ENCODE measurements around the gene GMPPB.

Gene GMPPB

GRCh38 chr3:49724586-49724985 lies 835 bp upstream of the GMPPB start:
- no peaks in the 10 kb centered on the region for H3K27me3 Mint-ChIP-seq
- H3K4me1 Mint-ChIP-seq (ENCODE audit: low read depth in 2 of 2), result peaks cover 22 to 27% of the 10 kb centered on the region in 2 donors
- H3K9me3 Mint-ChIP-seq, result no peaks in the 10 kb centered on the region
- peak overlapping the region; percentile 95 to 99 for H3K27ac Mint-ChIP-seq
- H3K4me3 Mint-ChIP-seq, result peak overlapping the region; percentile 89 to 96
- peaks cover 44% of the 10 kb centered on the region for H3K36me3 Mint-ChIP-seq (ENCODE audit: insufficient read depth)
- ATAC-seq (replicated peaks), result peak; percentile 18
- DNase-seq, result peak; percentile 20 to 30 (median 24)

DNA sequence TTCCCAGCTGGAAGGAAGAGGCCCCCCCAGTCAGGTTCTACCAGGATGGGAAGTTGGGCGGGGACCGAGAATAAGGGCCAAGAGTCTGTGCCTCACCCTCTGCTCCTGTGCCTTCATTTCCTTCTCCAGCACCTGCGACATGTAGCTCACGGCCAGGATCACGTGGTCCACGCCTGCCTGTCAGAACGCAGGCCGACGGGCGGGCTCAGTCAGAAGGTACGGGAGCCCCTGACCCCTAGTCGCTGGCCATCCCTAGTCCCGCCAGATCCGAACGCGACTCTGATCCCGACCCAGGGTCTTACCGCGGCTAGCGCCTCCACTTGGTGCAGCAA lies 489 bp downstream of the GMPPB start:
- Mint-ChIP-seq H3K9me3 (no peaks in the 10 kb centered on the region), H3K4me1 (ENCODE audit: low read depth in 2 of 2) (peaks cover 32 to 38% of the 10 kb centered on the region in 2 donors), H3K36me3 (ENCODE audit: insufficient read depth) (peaks cover 56% of the 10 kb centered on the region), H3K27ac (peak overlapping the region; percentile 95 to 99), H3K4me3 (peak overlapping the region; percentile 89 to 96), H3K27me3 (no peaks in the 10 kb centered on the region)
- ATAC-seq (replicated peaks) (peak; percentile 13), DNase-seq (peak; percentile 37 to 43 (median 42))

GRCh38 chr3:49722896-49723295 lies 855 bp downstream of the GMPPB start:
- H3K9me3 Mint-ChIP-seq, result no peaks in the 10 kb centered on the region
- peaks cover 56% of the 10 kb centered on the region for H3K36me3 Mint-ChIP-seq (ENCODE audit: insufficient read depth)
- peak overlapping the region; percentile 89 to 96 for H3K4me3 Mint-ChIP-seq
- no peaks in the 10 kb centered on the region for H3K27me3 Mint-ChIP-seq
- ATAC-seq (replicated peaks) (no peak), DNase-seq (no peak)
- peak overlapping the region; percentile 95 to 99 for H3K27ac Mint-ChIP-seq
- peaks cover 32 to 38% of the 10 kb centered on the region in 2 donors for H3K4me1 Mint-ChIP-seq (ENCODE audit: low read depth in 2 of 2)

DNA sequence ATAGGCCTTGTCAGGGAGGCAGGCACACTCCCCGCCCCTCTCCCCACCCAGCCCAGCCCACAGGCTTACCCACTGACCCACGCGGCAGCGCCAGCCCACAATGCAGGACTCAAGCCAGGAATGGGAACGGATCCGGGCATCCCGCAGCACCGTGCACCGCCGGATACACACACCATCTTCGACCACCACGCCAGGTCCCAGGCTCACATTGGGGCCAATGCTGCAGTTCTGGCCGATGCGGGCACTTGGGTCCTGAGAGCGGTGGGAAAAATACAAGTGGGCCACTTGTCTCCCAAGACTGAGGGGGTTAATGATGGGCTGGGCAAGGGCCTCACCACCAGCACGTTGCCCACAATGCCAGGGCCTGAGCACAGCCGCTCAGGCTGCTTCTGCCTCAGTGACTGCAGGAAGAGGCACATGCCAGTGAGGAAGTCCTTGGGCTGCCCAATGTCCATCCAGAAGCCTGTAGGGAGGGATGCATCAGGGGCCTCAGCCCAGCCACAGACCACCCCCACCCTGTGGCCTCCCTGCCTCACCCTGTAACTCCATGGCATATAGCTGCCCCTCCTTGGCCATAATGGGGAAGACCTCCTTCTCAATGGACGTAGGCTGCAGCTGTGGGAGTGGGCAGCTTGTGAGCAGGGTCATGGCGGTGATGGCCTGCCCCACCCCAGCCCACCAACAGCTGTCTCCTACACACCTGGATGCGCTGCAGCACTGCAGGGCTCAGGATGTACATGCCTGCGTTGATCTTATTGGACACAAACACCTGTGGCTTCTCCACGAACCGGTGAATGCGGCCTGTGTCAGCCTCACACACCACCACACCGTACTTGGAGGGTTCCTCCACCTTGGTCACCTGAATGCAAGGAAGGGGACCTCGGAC lies 1.6 kb downstream of the GMPPB start:
- ATAC-seq (replicated peaks) (no peak), DNase-seq (no peak)
- H3K9me3 Mint-ChIP-seq, result no peaks in the 10 kb centered on the region
- no peaks in the 10 kb centered on the region for H3K27me3 Mint-ChIP-seq
- peak overlapping the region; percentile 89 to 96 for H3K4me3 Mint-ChIP-seq
- peaks cover 56% of the 10 kb centered on the region for H3K36me3 Mint-ChIP-seq (ENCODE audit: insufficient read depth)
- H3K4me1 Mint-ChIP-seq (ENCODE audit: low read depth in 2 of 2), result peaks cover 32 to 38% of the 10 kb centered on the region in 2 donors
- H3K27ac Mint-ChIP-seq, result peak overlapping the region; percentile 95 to 99

- H3K36me3 Mint-ChIP-seq (ENCODE audit: insufficient read depth), result peaks cover 56% of the 10 kb centered on the region
- DNase-seq (no peak), ATAC-seq (replicated peaks) (no peak)
- peaks cover 32 to 38% of the 10 kb centered on the region in 2 donors for H3K4me1 Mint-ChIP-seq (ENCODE audit: low read depth in 2 of 2)
- no peaks in the 10 kb centered on the region for H3K9me3 Mint-ChIP-seq
- H3K27ac Mint-ChIP-seq, result peak overlapping the region in 1 of 2 donors; percentile 99
- no peaks in the 10 kb centered on the region for H3K27me3 Mint-ChIP-seq
- peak overlapping the region in 1 of 2 donors; percentile 31 for H3K4me3 Mint-ChIP-seq
Measured at GRCh38 chr3:49721596-49721895, 2.2 kb downstream of the GMPPB start.

- Mint-ChIP-seq H3K27ac (no peak overlapping the region), H3K27me3 (no peaks in the 10 kb centered on the region), H3K9me3 (no peaks in the 10 kb centered on the region), H3K36me3 (ENCODE audit: insufficient read depth) (peaks cover 56% of the 10 kb centered on the region), H3K4me1 (ENCODE audit: low read depth in 2 of 2) (peaks cover 32 to 38% of the 10 kb centered on the region in 2 donors), H3K4me3 (peak overlapping the region; percentile 15 to 31)
- no peak for ATAC-seq (replicated peaks)
- DNase-seq, result no peak
Measured at GRCh38 chr3:49720855-49721595, 2.7 kb downstream of the GMPPB start.

GRCh38 chr3:49719214-49719884 lies 4.4 kb downstream of the GMPPB start, which contains the start of gene AMIGO3:
Gene AMIGO3 (minus strand): TSS chr3:49719684. CDS start chr3:49719465, 219 bp downstream.
- no peaks in the 10 kb centered on the region for H3K27me3 Mint-ChIP-seq
- peak within 1 kb of the TSS; percentile 89 to 93 for H3K27ac Mint-ChIP-seq
- DNase-seq, result peak; percentile 87 to 91 (median 91)
- peaks cover 27 to 38% of the 10 kb centered on the region in 2 donors for H3K4me1 Mint-ChIP-seq (ENCODE audit: low read depth in 2 of 2)
- no peaks in the 10 kb centered on the region for H3K9me3 Mint-ChIP-seq
- ATAC-seq (replicated peaks), result peak; percentile 71
- peak within 1 kb of the TSS; percentile 87 to 95 for H3K4me3 Mint-ChIP-seq
- H3K36me3 Mint-ChIP-seq (ENCODE audit: insufficient read depth), result peaks cover 55% of the 10 kb centered on the region

DNA sequence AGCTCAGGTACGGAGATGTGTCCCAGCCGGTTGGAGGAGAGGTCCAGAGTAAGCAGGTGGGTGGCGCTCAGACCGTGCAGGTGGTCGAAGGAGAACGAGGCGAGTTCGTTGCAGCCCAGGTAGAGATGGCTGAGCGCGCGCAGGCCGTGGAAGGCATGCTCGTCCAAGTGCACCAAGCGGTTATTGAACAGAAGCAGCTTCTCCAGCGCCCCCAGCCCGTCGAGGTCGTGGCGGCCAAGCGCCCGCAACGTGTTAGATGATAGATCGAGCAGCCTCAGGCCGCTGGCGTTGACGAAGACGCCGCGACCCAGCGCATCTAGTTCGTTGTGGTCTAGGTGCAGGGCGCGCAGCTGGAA lies 4.9 kb downstream of the GMPPB start:
- ATAC-seq (replicated peaks) (no peak), DNase-seq (no peak)
- H3K9me3 Mint-ChIP-seq, result no peaks in the 10 kb centered on the region
- H3K4me3 Mint-ChIP-seq, result peak overlapping the region; percentile 87 to 95
- H3K36me3 Mint-ChIP-seq (ENCODE audit: insufficient read depth), result peaks cover 50% of the 10 kb centered on the region
- no peaks in the 10 kb centered on the region for H3K27me3 Mint-ChIP-seq
- peak overlapping the region in 1 of 2 donors; percentile 89 for H3K27ac Mint-ChIP-seq
- H3K4me1 Mint-ChIP-seq (ENCODE audit: low read depth in 2 of 2), result peaks cover 24 to 37% of the 10 kb centered on the region in 2 donors

- DNase-seq, result no peak
- peaks cover 44% of the 10 kb centered on the region for H3K36me3 Mint-ChIP-seq (ENCODE audit: insufficient read depth)
- H3K27me3 Mint-ChIP-seq, result no peaks in the 10 kb centered on the region
- peak overlapping the region in 1 of 2 donors; percentile 89 for H3K27ac Mint-ChIP-seq
- H3K9me3 Mint-ChIP-seq, result no peaks in the 10 kb centered on the region
- no peak for ATAC-seq (replicated peaks)
- H3K4me1 Mint-ChIP-seq (ENCODE audit: low read depth in 2 of 2), result peaks cover 22 to 37% of the 10 kb centered on the region in 2 donors
- H3K4me3 Mint-ChIP-seq, result peak overlapping the region; percentile 87 to 95
Measured at GRCh38 chr3:49717959-49718857, 5.5 kb downstream of the GMPPB start.

DNA sequence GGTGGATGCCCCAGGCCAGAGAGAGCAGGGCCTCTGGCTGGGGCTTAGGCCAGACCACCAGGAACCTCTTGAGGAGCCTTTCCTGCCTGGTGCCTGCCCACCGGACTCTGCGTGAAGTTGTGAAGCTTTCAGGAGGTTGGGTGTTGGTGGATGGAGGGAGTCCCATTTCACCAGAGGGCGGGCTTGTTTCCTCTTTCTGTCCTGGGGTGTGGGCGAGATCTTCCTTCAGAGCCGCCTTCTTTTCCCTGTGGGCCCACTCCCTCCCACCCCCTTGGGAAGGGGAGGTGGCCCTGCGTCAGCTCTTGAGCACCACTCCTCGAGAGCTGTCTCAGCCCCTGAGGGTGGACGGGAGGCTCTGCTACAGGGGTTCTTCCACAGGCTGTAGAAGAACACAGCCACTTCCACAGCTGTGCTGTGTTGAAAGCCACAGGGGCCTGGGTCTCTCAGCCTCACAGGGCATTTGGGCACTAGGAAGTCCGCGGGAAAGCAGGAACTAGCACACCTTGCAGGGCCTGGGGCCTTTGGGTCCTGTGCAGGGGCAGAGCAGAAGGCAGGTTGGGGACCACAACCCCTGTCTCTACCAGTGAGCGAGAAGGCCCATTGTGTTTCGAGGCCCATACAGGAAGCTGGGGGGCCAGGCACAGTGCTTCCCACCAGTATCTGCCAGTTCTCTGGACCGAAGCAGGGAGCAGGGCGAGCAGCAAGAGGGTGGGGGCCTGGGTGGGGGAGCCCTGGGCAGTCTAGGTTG lies 6.4 kb downstream of the GMPPB start:
- H3K27ac Mint-ChIP-seq, result no peak overlapping the region
- DNase-seq (no peak), ATAC-seq (replicated peaks) (no peak)
- H3K27me3 Mint-ChIP-seq, result no peaks in the 10 kb centered on the region
- peak overlapping the region; percentile 45 to 51 for H3K4me3 Mint-ChIP-seq
- H3K36me3 Mint-ChIP-seq (ENCODE audit: insufficient read depth), result peaks cover 37% of the 10 kb centered on the region
- H3K4me1 Mint-ChIP-seq (ENCODE audit: low read depth in 2 of 2), result peaks cover 16 to 29% of the 10 kb centered on the region in 2 donors
- H3K9me3 Mint-ChIP-seq, result no peaks in the 10 kb centered on the region

DNA sequence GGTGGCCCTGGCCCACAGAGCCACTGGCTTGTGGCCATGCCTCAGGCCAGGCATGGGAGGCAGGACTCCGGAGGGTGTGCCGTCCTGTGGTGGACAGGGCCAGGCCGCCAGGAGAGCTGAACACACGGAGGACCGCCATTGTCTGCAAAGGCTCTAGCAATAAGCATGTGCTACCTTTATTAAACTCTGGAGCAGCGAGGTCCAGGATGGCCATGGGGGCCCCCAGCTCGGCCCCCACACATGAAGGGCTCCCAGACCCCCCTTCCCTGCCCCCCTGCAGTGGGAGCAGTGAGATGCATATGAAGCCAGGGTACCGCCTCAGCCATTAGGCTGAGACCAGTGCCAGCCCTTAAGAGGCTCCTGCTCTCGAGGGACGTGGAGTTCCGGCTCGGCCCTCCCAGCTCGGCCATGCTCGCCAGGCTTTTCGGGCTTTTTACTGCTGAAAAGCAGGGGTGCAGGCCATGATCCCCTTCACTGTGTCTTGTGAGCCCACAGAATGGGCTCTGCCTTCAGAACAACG lies 7.0 kb downstream of the GMPPB start:
- Mint-ChIP-seq H3K27ac (no peak overlapping the region), H3K36me3 (ENCODE audit: insufficient read depth) (peaks cover 34% of the 10 kb centered on the region), H3K4me3 (no peak overlapping the region), H3K4me1 (ENCODE audit: low read depth in 2 of 2) (peaks cover 16 to 25% of the 10 kb centered on the region in 2 donors), H3K27me3 (no peaks in the 10 kb centered on the region), H3K9me3 (no peaks in the 10 kb centered on the region)
- ATAC-seq (replicated peaks) (no peak), DNase-seq (no peak)

GRCh38 chr3:49716169-49716568 lies 7.6 kb downstream of the GMPPB start:
- H3K9me3 Mint-ChIP-seq, result no peaks in the 10 kb centered on the region
- H3K27me3 Mint-ChIP-seq, result no peaks in the 10 kb centered on the region
- H3K36me3 Mint-ChIP-seq (ENCODE audit: insufficient read depth), result peaks cover 32% of the 10 kb centered on the region
- no peak overlapping the region for H3K4me3 Mint-ChIP-seq
- ATAC-seq (replicated peaks) (no peak), DNase-seq (no peak)
- no peak overlapping the region for H3K27ac Mint-ChIP-seq
- peaks cover 16 to 23% of the 10 kb centered on the region in 2 donors for H3K4me1 Mint-ChIP-seq (ENCODE audit: low read depth in 2 of 2)

Measured in effector memory CD8-positive, alpha-beta T cell (primary cell).